ENCODE data around the gene BCKDHB.

DNA sequence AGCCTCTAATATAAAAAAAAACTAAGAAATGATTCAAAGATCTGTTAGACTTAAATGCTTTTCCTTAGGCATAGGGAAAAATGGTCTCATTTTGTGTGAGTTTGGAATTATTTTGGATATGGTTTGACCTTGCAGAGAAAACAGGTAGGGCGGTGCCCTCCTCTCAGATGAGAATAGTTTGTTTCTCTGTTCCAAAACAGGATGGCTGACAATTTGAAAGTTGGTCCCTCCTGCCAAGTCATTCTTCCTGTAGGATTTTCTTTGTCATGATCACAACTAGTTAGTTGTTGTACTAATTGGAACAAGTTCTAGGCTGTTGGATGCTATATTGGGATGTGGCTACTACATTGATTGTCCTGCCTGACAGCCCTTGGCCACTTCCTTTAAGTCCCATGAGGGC lies 108.6 kb downstream of the BCKDHB start:
- TF ChIP-seq, protein P1, sequence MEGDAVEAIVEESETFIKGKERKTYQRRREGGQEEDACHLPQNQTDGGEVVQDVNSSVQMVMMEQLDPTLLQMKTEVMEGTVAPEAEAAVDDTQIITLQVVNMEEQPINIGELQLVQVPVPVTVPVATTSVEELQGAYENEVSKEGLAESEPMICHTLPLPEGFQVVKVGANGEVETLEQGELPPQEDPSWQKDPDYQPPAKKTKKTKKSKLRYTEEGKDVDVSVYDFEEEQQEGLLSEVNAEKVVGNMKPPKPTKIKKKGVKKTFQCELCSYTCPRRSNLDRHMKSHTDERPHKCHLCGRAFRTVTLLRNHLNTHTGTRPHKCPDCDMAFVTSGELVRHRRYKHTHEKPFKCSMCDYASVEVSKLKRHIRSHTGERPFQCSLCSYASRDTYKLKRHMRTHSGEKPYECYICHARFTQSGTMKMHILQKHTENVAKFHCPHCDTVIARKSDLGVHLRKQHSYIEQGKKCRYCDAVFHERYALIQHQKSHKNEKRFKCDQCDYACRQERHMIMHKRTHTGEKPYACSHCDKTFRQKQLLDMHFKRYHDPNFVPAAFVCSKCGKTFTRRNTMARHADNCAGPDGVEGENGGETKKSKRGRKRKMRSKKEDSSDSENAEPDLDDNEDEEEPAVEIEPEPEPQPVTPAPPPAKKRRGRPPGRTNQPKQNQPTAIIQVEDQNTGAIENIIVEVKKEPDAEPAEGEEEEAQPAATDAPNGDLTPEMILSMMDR (conservative IDR thresholded peaks at IDR 0.05; ENCODE audit: low read depth, low read length), result no peak
- TF ChIP-seq EZH2 (IDR thresholded peaks at IDR 0.05; ENCODE audit: borderline replicate concordance, low read depth, low read length, poor library complexity, severe bottlenecking), result no peak
